ENCODE results near the gene IGFL3. TPM values are rescaled to one million over a fixed set of nuclear protein-coding genes. Genes with fewer than 3 reads are reported as not detected.
"Not testable (repeated sequence)": the region's sequence is repeated elsewhere in the genome, so short reads cannot be mapped to it uniquely, and the experiment has no call there.

The IGFL3 gene
- total RNA-seq, 1 donor: not detected

DNA sequence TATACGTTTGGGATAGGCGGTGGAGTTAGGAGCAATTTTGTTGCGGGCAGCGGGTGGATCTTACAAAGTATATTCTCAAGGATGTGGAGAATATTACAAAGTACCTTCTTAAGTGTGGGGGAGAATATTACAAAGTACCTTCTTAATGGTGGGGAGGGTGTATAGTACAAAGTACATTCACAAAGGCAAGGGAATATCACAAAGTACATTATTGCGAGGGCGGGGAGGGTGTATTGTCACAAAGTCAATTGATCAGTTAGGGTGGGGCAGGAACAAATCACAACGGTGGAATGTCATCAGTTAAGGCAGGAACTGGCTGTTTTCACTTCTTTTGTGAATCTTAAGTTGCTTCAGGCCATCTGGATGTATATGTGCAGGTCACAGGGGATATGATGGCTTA lies 22.2 kb downstream of the IGFL3 start:
- not testable (repeated sequence) for H3K9me3 ChIP-seq (ENCODE audit: low read depth, low read length); H3K4me3 ChIP-seq (ENCODE audit: low read length); H3K4me1 ChIP-seq (ENCODE audit: insufficient read depth, low read length); H3K27me3 ChIP-seq (ENCODE audit: insufficient read depth, low read length)

GRCh38 chr19:46101293-46101692 lies 23.2 kb downstream of the IGFL3 start:
- H3K27me3 ChIP-seq (ENCODE audit: insufficient read depth, low read length): peaks cover 5% of the 10 kb centered on the region
- H3K9me3 ChIP-seq (ENCODE audit: low read depth, low read length): peaks cover 6% of the 10 kb centered on the region
- no peaks in the 10 kb centered on the region for H3K4me1 ChIP-seq (ENCODE audit: insufficient read depth, low read length)
- H3K4me3 ChIP-seq (ENCODE audit: low read length): no peak overlapping the region

DNA sequence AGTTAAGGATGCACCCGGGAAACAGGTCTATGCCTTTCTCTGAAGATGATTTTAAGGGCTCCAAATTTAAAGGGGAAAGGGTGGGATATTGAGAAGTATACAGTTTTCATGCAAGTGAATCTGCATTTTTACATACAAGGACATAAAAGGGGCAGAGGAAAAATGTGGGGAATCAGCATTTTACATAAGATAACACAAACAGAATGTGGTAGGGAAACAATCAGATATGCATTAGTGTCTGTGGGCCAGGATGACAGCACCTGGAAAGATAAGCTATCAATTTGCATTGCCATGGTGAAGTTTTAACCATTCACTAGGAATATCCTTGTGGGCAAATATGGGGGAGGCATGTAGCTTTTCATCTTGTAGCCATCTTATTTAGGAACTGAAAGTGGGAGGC lies 24.1 kb downstream of the IGFL3 start:
- Histone ChIP-seq H3K4me3 (ENCODE audit: low read length) (no peak overlapping the region), H3K9me3 (ENCODE audit: low read depth, low read length) (peaks cover 6% of the 10 kb centered on the region), H3K4me1 (ENCODE audit: insufficient read depth, low read length) (no peaks in the 10 kb centered on the region), H3K27me3 (ENCODE audit: insufficient read depth, low read length) (peaks cover 5% of the 10 kb centered on the region)

- H3K4me1 ChIP-seq (ENCODE audit: insufficient read depth, low read length): no peaks in the 10 kb centered on the region
- H3K27me3 ChIP-seq (ENCODE audit: insufficient read depth, low read length): peaks cover 16% of the 10 kb centered on the region
- H3K4me3 ChIP-seq (ENCODE audit: low read length): no peak overlapping the region
These were observed 34.0 kb downstream of the IGFL3 start for GRCh38 chr19:46090444-46090843.

DNA sequence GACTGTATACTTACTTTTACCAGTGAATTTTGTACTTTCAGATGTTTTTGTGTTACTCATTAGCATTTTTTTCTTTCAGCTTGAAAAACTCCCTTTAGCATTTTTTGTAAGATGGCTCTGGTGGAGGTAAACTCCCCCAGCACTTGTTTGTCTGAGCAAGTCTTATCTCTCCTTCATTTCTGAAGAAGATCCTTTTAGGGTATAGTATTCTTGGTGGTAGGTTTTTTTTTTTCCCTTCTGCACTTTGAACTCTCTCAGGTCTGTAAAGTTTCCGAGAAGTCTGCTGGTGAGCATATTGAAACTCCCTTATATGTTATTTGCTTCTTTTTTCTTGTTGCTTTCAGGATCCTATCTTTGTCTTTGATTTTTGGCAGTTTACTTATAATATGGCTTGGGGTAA lies 35.1 kb downstream of the IGFL3 start:
- Histone ChIP-seq H3K4me1 (ENCODE audit: insufficient read depth, low read length) (no peaks in the 10 kb centered on the region), H3K27me3 (ENCODE audit: insufficient read depth, low read length) (peaks cover 17% of the 10 kb centered on the region), H3K9me3 (ENCODE audit: low read depth, low read length) (peaks cover 11% of the 10 kb centered on the region), H3K4me3 (ENCODE audit: low read length) (no peak overlapping the region)

More at GRCh38 chr19:46090444-46090843, 34.0 kb downstream of the IGFL3 start:
- H3K9me3 ChIP-seq (ENCODE audit: low read depth, low read length): peaks cover 5% of the 10 kb centered on the region

- no peak overlapping the region for H3K4me3 ChIP-seq (ENCODE audit: low read length)
- no peaks in the 10 kb centered on the region for H3K4me1 ChIP-seq (ENCODE audit: insufficient read depth, low read length)
- peaks cover 14% of the 10 kb centered on the region for H3K27me3 ChIP-seq (ENCODE audit: insufficient read depth, low read length)
- peaks cover 11% of the 10 kb centered on the region for H3K9me3 ChIP-seq (ENCODE audit: low read depth, low read length)
These were observed 36.4 kb downstream of the IGFL3 start for GRCh38 chr19:46088101-46088500.

DNA sequence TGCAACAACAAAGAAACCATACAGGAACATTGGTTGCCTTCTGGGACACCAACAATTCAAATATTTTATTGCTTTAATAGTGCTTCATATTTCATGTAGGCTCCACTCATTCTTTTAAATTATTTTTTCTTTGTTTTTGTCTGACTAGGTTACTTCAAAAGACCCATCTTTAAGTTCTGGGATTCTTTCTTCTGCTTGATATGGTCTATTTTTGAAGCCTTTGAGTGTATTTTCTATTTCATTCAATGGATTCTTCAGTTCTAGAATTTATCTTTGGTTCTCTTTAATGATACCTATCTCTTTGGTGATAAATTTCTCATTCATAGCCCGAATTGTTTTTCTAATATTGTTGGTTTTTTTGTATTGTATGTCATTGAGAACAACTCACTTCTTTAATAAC lies 38.6 kb downstream of the IGFL3 start:
- peaks cover 10% of the 10 kb centered on the region for H3K27me3 ChIP-seq (ENCODE audit: insufficient read depth, low read length)
- H3K9me3 ChIP-seq (ENCODE audit: low read depth, low read length): peaks cover 11% of the 10 kb centered on the region
- H3K4me1 ChIP-seq (ENCODE audit: insufficient read depth, low read length): no peaks in the 10 kb centered on the region
- H3K4me3 ChIP-seq (ENCODE audit: low read length): no peak overlapping the region

DNA sequence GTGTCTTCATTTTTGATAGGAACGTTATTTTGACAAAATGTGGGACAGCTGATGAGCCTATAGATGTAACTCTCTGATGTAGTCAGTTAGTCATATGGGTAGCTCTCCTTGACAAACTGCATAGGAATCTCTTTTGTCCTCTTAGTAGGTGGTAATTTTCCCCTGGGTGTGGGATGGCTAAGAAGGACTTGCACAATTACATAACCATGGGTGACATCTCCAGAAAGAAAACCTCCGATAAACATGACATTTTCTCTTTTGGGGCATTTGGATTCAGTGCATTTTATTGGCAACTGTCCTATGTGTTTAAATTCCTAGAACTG lies 41.8 kb downstream of the IGFL3 start:
- Histone ChIP-seq H3K9me3 (ENCODE audit: low read depth, low read length) (peaks cover 11% of the 10 kb centered on the region), H3K27me3 (ENCODE audit: insufficient read depth, low read length) (peaks cover 35% of the 10 kb centered on the region), H3K4me3 (ENCODE audit: low read length) (no peak overlapping the region), H3K4me1 (ENCODE audit: insufficient read depth, low read length) (no peaks in the 10 kb centered on the region)

GRCh38 chr19:46081928-46082727 lies 42.4 kb downstream of the IGFL3 start:
- no peak overlapping the region for H3K4me3 ChIP-seq (ENCODE audit: low read length)
- peaks cover 40% of the 10 kb centered on the region for H3K27me3 ChIP-seq (ENCODE audit: insufficient read depth, low read length)
- peaks cover 5% of the 10 kb centered on the region for H3K4me1 ChIP-seq (ENCODE audit: insufficient read depth, low read length)
- peaks cover 11% of the 10 kb centered on the region for H3K9me3 ChIP-seq (ENCODE audit: low read depth, low read length)

DNA sequence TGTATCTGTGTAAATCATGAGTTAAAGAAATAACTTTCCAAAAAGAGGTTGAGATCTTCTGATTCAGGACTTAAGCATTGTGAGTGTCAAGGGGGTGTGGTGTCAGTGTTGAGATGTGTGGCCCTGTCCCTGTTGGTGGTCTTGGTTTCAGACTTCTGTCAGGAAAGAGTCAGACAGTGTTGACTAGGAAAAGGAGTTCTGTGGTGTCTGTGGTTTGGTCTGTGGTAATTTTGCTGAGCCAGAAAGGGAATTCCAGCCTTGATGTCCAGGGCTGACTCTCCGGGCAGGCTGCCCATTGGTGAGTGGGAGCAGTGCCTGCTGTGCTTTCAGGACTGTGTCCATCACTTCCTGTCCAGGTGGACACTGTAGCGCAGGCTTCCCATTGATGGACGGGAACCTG lies 43.9 kb downstream of the IGFL3 start:
- no peak overlapping the region for H3K4me3 ChIP-seq (ENCODE audit: low read length)
- H3K27me3 ChIP-seq (ENCODE audit: insufficient read depth, low read length): peaks cover 54% of the 10 kb centered on the region
- peaks cover 7% of the 10 kb centered on the region for H3K9me3 ChIP-seq (ENCODE audit: low read depth, low read length)
- peaks cover 8% of the 10 kb centered on the region for H3K4me1 ChIP-seq (ENCODE audit: insufficient read depth, low read length)

GRCh38 chr19:46079576-46079975 lies 44.9 kb downstream of the IGFL3 start:
- Histone ChIP-seq H3K4me3 (ENCODE audit: low read length) (no peak overlapping the region), H3K9me3 (ENCODE audit: low read depth, low read length) (no peaks in the 10 kb centered on the region), H3K27me3 (ENCODE audit: insufficient read depth, low read length) (peaks cover 61% of the 10 kb centered on the region), H3K4me1 (ENCODE audit: insufficient read depth, low read length) (peaks cover 8% of the 10 kb centered on the region)

- not testable (repeated sequence) for H3K4me1 ChIP-seq (ENCODE audit: insufficient read depth, low read length); H3K9me3 ChIP-seq (ENCODE audit: low read depth, low read length); H3K4me3 ChIP-seq (ENCODE audit: low read length)
- peaks cover 68% of the 10 kb centered on the region for H3K27me3 ChIP-seq (ENCODE audit: insufficient read depth, low read length)
These were observed 45.7 kb downstream of the IGFL3 start for GRCh38 chr19:46078573-46079332.

GRCh38 chr19:46077815-46078167 lies 46.7 kb downstream of the IGFL3 start:
- H3K9me3 ChIP-seq (ENCODE audit: low read depth, low read length): no peaks in the 10 kb centered on the region
- peaks cover 8% of the 10 kb centered on the region for H3K4me1 ChIP-seq (ENCODE audit: insufficient read depth, low read length)
- peaks cover 77% of the 10 kb centered on the region for H3K27me3 ChIP-seq (ENCODE audit: insufficient read depth, low read length)
- H3K4me3 ChIP-seq (ENCODE audit: low read length): no peak overlapping the region

GRCh38 chr19:46076951-46077814 lies 47.3 kb downstream of the IGFL3 start:
- Histone ChIP-seq H3K27me3 (ENCODE audit: insufficient read depth, low read length) (peaks cover 83% of the 10 kb centered on the region), H3K9me3 (ENCODE audit: low read depth, low read length) (no peaks in the 10 kb centered on the region), H3K4me1 (ENCODE audit: insufficient read depth, low read length) (peaks cover 8% of the 10 kb centered on the region), H3K4me3 (ENCODE audit: low read length) (no peak overlapping the region)
